Activated T-cell treated with anti-CD3 and anti-CD28 coated beads, Interleukin-2, amount 50 U/mL, for 24 hours (primary cell): Measurements from ENCODE around the gene SCFD2.
A peak's percentile ranks its signal among the peaks of the same experiment; 100 is the strongest.
"Not testable (repeated sequence)": the region's sequence is repeated elsewhere in the genome, so short reads cannot be mapped to it uniquely, and the experiment has no call there.

Experiments used
- DNase-seq: peaks from one replicate; pipeline ENCODE4 v3.0.0-alpha.2; 2020
- H3K27ac Mint-ChIP-seq: 2 replicates; pipeline ENCODE4 v1.8.0; 2020; ENCODE audit warnings: mild to moderate bottlenecking, mixed read lengths
- H3K27me3 Mint-ChIP-seq: 2 replicates; pipeline ENCODE4 v1.8.0; 2020; ENCODE audit warnings: mixed read lengths
- H3K36me3 Mint-ChIP-seq: 2 replicates; pipeline ENCODE4 v1.8.0; 2020; ENCODE audit warnings: low read depth, mixed read lengths
- H3K4me1 Mint-ChIP-seq: 2 replicates; pipeline ENCODE4 v1.8.0; 2020; ENCODE audit warnings: low read depth, mixed read lengths
- H3K4me3 Mint-ChIP-seq: 2 replicates; pipeline ENCODE4 v1.8.0; 2020; ENCODE audit warnings: mild to moderate bottlenecking, moderate library complexity, mixed read lengths
- H3K9me3 Mint-ChIP-seq: 2 replicates; pipeline ENCODE4 v1.8.0; 2020; ENCODE audit warnings: mixed read lengths

SCFD2 gene

GRCh38 chr4:53365486-53366300, at the start of gene SCFD2:
Gene SCFD2 (minus strand): TSS chr4:53366061.
- peaks cover 37% of the 10 kb centered on the region for H3K36me3 Mint-ChIP-seq

DNA sequence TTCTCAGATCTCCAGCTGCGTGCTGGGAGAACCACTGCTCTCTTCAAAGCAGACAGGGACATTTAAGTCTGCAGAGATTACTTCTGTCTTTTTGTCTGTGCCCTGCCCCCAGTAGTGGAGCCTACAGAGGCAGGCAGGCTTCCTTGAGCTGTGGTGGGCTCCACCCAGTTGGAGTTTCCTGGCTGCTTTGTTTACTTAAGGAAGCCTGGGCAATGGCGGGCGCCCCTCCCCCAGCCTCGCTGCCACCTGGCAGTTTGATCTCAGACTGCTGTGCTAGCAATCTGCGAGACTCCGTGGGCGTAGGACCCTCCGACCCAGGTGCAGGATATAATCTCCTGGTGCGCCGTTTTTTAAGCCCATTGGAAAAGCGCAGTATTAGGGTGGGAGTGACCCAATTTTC, 43.6 kb upstream of the SCFD2 start:
- not testable (repeated sequence) for H3K9me3 Mint-ChIP-seq, H3K27me3 Mint-ChIP-seq, H3K4me3 Mint-ChIP-seq, H3K27ac Mint-ChIP-seq, DNase-seq
- Mint-ChIP-seq H3K36me3 (peaks cover 77% of the 10 kb centered on the region), H3K4me1 (peaks cover 62% of the 10 kb centered on the region)

More at GRCh38 chr4:53365486-53366300, at the start of gene SCFD2:
- peak; percentile 96 for DNase-seq
- Mint-ChIP-seq H3K9me3 (no peaks in the 10 kb centered on the region), H3K4me3 (peak within 1 kb of the TSS; percentile 98), H3K4me1 (peaks cover 37% of the 10 kb centered on the region), H3K27me3 (peaks cover 5% of the 10 kb centered on the region), H3K27ac (peak within 1 kb of the TSS; percentile 97)

DNA sequence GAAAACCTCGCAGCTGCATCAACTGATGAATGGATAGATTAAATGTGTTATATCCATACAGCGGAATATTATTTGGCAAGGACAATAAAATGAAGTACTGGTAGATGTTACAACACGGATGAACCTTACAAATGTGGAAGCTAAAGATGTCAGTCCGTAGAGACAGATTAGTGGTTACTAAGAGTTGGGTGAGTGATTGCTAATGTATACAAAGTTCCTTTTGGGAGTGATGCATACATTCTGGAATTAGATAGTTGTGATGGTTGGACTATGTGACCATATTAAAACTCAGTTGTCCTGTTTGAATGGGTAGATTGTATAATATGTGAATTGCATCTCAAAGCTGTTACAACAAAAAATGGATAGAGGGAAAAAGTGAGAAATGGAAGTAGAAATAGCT, 14.4 kb upstream of the SCFD2 start:
- Mint-ChIP-seq H3K36me3 (peaks cover 66% of the 10 kb centered on the region), H3K4me1 (peaks cover 41% of the 10 kb centered on the region), H3K27ac (no peak overlapping the region), H3K9me3 (no peaks in the 10 kb centered on the region), H3K4me3 (peak overlapping the region; percentile 100), H3K27me3 (no peaks in the 10 kb centered on the region)
- DNase-seq: no peak

- H3K27ac Mint-ChIP-seq: peak overlapping the region; percentile 100
- H3K36me3 Mint-ChIP-seq: peaks cover 48% of the 10 kb centered on the region
- H3K4me3 Mint-ChIP-seq: peak overlapping the region; percentile 100
- no peaks in the 10 kb centered on the region for H3K9me3 Mint-ChIP-seq
- DNase-seq: no peak
- peaks cover 41% of the 10 kb centered on the region for H3K4me1 Mint-ChIP-seq
- peaks cover 2% of the 10 kb centered on the region for H3K27me3 Mint-ChIP-seq
Observed at GRCh38 chr4:53378171-53378482, 12.3 kb upstream of the SCFD2 start.

GRCh38 chr4:53377319-53378170, 11.7 kb upstream of the SCFD2 start, which contains the start of gene FIP1L1:
Gene FIP1L1 (plus strand): TSS chr4:53377641. CDS start chr4:53377839, 198 bp downstream.
- Mint-ChIP-seq H3K27ac (peak within 1 kb of the TSS; percentile 100), H3K9me3 (no peaks in the 10 kb centered on the region), H3K4me1 (peaks cover 39% of the 10 kb centered on the region)

GRCh38 chr4:53376900-53377299, 11.0 kb upstream of the SCFD2 start:
- no peaks in the 10 kb centered on the region for H3K9me3 Mint-ChIP-seq
- H3K4me1 Mint-ChIP-seq: peaks cover 34% of the 10 kb centered on the region
- H3K27ac Mint-ChIP-seq: peak overlapping the region; percentile 100
- H3K4me3 Mint-ChIP-seq: peak overlapping the region; percentile 100
- no peak for DNase-seq
- peaks cover 36% of the 10 kb centered on the region for H3K36me3 Mint-ChIP-seq
- peaks cover 8% of the 10 kb centered on the region for H3K27me3 Mint-ChIP-seq

More at GRCh38 chr4:53377319-53378170, 11.7 kb upstream of the SCFD2 start, which contains the start of gene FIP1L1:
- peaks cover 42% of the 10 kb centered on the region for H3K36me3 Mint-ChIP-seq
- DNase-seq: peak; percentile 97
- H3K27me3 Mint-ChIP-seq: peaks cover 4% of the 10 kb centered on the region
- peak within 1 kb of the TSS; percentile 100 for H3K4me3 Mint-ChIP-seq

GRCh38 chr4:53374777-53375258, 9.0 kb upstream of the SCFD2 start:
- Mint-ChIP-seq H3K4me3 (no peak overlapping the region), H3K9me3 (no peaks in the 10 kb centered on the region), H3K36me3 (peaks cover 22% of the 10 kb centered on the region), H3K27ac (no peak overlapping the region), H3K4me1 (peaks cover 21% of the 10 kb centered on the region), H3K27me3 (peaks cover 14% of the 10 kb centered on the region)
- DNase-seq: no peak

- peaks cover 7% of the 10 kb centered on the region for H3K4me1 Mint-ChIP-seq
- H3K27ac Mint-ChIP-seq: no peak overlapping the region
- H3K27me3 Mint-ChIP-seq: peaks cover 15% of the 10 kb centered on the region
- no peak overlapping the region for H3K4me3 Mint-ChIP-seq
- no peaks in the 10 kb centered on the region for H3K36me3 Mint-ChIP-seq
- no peaks in the 10 kb centered on the region for H3K9me3 Mint-ChIP-seq
- DNase-seq: no peak
Observed at GRCh38 chr4:53371843-53372521, 6.1 kb upstream of the SCFD2 start.

- peaks cover 5% of the 10 kb centered on the region for H3K36me3 Mint-ChIP-seq
- peaks cover 10% of the 10 kb centered on the region for H3K4me1 Mint-ChIP-seq
- no peak for DNase-seq
- no peak overlapping the region for H3K4me3 Mint-ChIP-seq
- H3K27me3 Mint-ChIP-seq: peaks cover 15% of the 10 kb centered on the region
- H3K9me3 Mint-ChIP-seq: no peaks in the 10 kb centered on the region
- H3K27ac Mint-ChIP-seq: no peak overlapping the region
Observed at GRCh38 chr4:53371049-53371448, 5.2 kb upstream of the SCFD2 start.

- Mint-ChIP-seq H3K36me3 (peaks cover 23% of the 10 kb centered on the region), H3K4me3 (no peak overlapping the region), H3K4me1 (peaks cover 20% of the 10 kb centered on the region), H3K27me3 (peaks cover 12% of the 10 kb centered on the region), H3K27ac (no peak overlapping the region), H3K9me3 (no peaks in the 10 kb centered on the region)
- no peak for DNase-seq
Observed at GRCh38 chr4:53367721-53368120, 1.9 kb upstream of the SCFD2 start.

DNA sequence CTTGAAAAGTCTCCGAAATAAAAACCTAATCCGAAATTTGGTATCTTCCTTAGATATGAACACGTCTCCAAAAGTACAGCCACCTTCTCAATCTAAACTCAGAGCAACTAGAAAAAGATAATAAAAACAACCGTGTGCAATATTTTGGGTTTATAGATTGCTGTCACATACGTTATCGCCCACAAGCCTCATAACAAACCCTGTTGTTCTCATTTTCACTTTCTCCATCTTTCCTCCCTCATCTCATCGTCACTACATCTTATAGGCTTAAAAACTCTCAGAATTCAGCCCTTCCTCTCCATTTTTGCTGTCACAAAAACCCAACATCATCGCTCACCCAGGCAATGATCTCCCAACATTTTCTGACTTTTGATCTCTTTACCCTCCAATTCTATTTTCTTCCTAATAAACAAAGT, 448 bp upstream of the SCFD2 start:
- H3K27me3 Mint-ChIP-seq: peaks cover 5% of the 10 kb centered on the region
- peak overlapping the region; percentile 97 for H3K27ac Mint-ChIP-seq
- H3K36me3 Mint-ChIP-seq: peaks cover 32% of the 10 kb centered on the region
- H3K4me1 Mint-ChIP-seq: peaks cover 31% of the 10 kb centered on the region
- no peaks in the 10 kb centered on the region for H3K9me3 Mint-ChIP-seq
- H3K4me3 Mint-ChIP-seq: peak overlapping the region; percentile 98
- DNase-seq: no peak

DNA sequence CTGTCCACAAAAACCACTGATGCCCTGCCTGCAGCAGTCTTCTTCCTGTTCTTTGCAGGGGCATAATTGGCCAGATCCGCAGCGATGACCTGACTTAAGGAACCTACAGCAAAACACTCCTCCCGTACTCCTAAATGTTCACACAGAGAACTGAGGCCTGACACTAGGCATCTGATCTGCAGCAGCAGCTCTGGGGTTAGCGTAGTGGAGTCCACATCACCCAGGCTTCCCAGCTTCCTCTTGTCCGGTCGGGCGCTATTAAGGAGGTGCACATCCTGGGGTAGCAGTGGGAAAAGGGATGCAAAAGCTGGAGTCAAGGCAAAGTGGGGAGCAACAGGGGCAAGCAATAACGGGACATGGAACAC, 758 bp downstream of the SCFD2 start:
- Mint-ChIP-seq H3K27ac (peak overlapping the region; percentile 97), H3K9me3 (no peaks in the 10 kb centered on the region), H3K27me3 (peaks cover 4% of the 10 kb centered on the region), H3K4me1 (peaks cover 43% of the 10 kb centered on the region), H3K36me3 (peaks cover 43% of the 10 kb centered on the region), H3K4me3 (peak overlapping the region; percentile 98)
- peak; percentile 52 for DNase-seq

DNA sequence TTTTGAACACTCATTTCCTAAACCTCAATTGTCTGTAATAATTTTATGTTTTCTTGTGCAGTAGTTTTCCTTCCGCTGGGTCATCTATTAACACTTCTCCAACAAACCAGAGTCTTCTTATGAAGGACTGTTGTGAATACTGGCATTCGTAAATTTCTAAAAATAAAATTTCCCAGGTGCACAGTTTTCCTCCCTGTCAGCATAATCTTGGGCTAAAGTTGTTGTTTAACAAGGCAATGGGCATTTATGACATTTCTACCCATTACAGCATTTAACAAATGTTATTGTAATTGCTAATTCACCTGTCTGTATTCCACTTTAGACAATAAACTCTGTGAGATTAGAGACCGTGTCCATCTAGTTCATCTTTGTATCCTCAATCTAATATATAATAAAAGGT, 1.2 kb downstream of the SCFD2 start:
- Mint-ChIP-seq H3K27me3 (no peaks in the 10 kb centered on the region), H3K4me1 (peaks cover 48% of the 10 kb centered on the region), H3K36me3 (peaks cover 47% of the 10 kb centered on the region), H3K9me3 (no peaks in the 10 kb centered on the region), H3K27ac (peak overlapping the region; percentile 97), H3K4me3 (peak overlapping the region; percentile 98)
- DNase-seq: no peak

GRCh38 chr4:53362093-53362492, 3.8 kb downstream of the SCFD2 start:
- no peaks in the 10 kb centered on the region for H3K9me3 Mint-ChIP-seq
- no peak for DNase-seq
- peaks cover 55% of the 10 kb centered on the region for H3K4me1 Mint-ChIP-seq
- no peaks in the 10 kb centered on the region for H3K27me3 Mint-ChIP-seq
- peaks cover 62% of the 10 kb centered on the region for H3K36me3 Mint-ChIP-seq
- H3K27ac Mint-ChIP-seq: peak overlapping the region; percentile 24
- peak overlapping the region; percentile 98 for H3K4me3 Mint-ChIP-seq
